MM.1S (cell line): Measurements from ENCODE around the gene ERCC1.

ENCODE experiments used
- CTCF ChIP-seq: fragments of 300-600 bp; sonication (generic); IDR thresholded peaks from 2 replicates; pipeline ENCODE4 v1.5.1; 2016; ENCODE audit warnings: antibody characterized with exemption, low read length, mixed read lengths
- EZH2 ChIP-seq: fragments of 300-600 bp; sonication (generic); optimal IDR thresholded peaks from 2 replicates; pipeline ENCODE3; 2017; ENCODE audit warnings: low read depth, mild to moderate bottlenecking, antibody characterized with exemption, low read length, mixed read lengths
- EZH2phosphoT487 ChIP-seq: fragments of 300-600 bp; sonication (generic); IDR thresholded peaks from 2 replicates; pipeline ENCODE4 v1.6.1; 2018; ENCODE audit warnings: antibody characterized with exemption, low read length

GRCh38 chr19:45445139-45445538 is 21.4 kb upstream of the ERCC1 start:
- no peak for TF ChIP-seq CTCF
- no peak for TF ChIP-seq EZH2
- TF ChIP-seq EZH2phosphoT487 = no peak
